LNCaP clone FGC (cell line): ENCODE data around the gene DLAT.

Source experiments
- DNase-seq: peaks from one replicate; pipeline ENCODE4 v3.0.0-alpha.2; 2011; ENCODE audit warnings: low read depth
- H3K4me3 ChIP-seq: 2 replicates; pipeline ENCODE4 v1.5.1; 2011; ENCODE audit warnings: mild to moderate bottlenecking, low read depth, low read length, control low read depth
- CTCF ChIP-seq: IDR thresholded peaks from 2 replicates; pipeline ENCODE4 v1.5.1; 2012; ENCODE audit warnings: mild to moderate bottlenecking; ENCODE audit not compliant: control insufficient read depth, insufficient read depth; ENCODE audit errors: extremely low read depth

The DLAT gene

GRCh38 chr11:112051768-112052167 lies 26.6 kb downstream of the DLAT start:
- no peak for TF ChIP-seq CTCF

DNA sequence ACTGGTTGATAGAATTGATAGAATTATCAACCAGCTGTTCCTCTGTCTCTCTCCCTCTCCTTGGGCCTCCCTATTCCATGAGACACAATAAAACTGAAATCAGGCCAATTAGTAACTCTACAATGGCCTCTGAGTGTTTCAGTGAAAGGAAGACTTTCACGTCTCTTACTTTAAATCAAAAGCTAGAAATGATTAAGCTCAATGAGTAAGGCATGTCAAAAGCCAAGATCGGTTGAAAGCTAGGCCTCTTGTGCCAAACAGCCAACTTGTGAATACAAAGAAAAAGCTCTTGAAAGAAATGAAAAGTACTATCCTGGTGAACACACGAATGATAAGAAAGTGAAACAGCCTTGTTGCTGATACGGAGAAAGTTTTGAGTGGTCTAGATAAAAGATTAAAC lies 32.0 kb downstream of the DLAT start:
- no peak for TF ChIP-seq CTCF
- DNase-seq: no peak
- no peak overlapping the region for H3K4me3 ChIP-seq

More at GRCh38 chr11:112051768-112052167, 26.6 kb downstream of the DLAT start:
- no peak overlapping the region for H3K4me3 ChIP-seq
- DNase-seq: no peak

DNA sequence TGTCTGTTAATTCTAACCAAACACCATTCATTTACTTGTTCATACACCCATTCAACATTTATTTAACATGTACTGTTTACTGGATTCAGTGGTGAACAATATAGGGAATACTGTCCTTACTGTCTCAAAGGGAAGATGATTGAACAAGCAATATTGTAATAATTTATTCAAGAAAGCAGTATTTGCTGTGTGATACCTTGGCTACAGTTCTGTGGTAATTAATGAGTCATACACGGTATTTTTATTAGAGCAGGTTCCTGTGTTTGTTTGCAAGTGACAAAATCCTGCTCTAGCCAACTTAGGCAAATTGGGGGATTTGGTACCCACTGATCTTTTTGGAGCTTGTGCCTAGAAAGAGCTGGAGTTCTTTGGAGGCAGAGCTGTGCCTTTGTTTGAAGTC lies 32.9 kb downstream of the DLAT start:
- no peak for TF ChIP-seq CTCF

GRCh38 chr11:112062923-112063322 lies 37.7 kb downstream of the DLAT start:
- DNase-seq: no peak
- no peak overlapping the region for H3K4me3 ChIP-seq
- no peak for TF ChIP-seq CTCF

More for the DNA sequence above, 32.9 kb downstream of the DLAT start:
- H3K4me3 ChIP-seq: no peak overlapping the region
- DNase-seq: no peak

DNA sequence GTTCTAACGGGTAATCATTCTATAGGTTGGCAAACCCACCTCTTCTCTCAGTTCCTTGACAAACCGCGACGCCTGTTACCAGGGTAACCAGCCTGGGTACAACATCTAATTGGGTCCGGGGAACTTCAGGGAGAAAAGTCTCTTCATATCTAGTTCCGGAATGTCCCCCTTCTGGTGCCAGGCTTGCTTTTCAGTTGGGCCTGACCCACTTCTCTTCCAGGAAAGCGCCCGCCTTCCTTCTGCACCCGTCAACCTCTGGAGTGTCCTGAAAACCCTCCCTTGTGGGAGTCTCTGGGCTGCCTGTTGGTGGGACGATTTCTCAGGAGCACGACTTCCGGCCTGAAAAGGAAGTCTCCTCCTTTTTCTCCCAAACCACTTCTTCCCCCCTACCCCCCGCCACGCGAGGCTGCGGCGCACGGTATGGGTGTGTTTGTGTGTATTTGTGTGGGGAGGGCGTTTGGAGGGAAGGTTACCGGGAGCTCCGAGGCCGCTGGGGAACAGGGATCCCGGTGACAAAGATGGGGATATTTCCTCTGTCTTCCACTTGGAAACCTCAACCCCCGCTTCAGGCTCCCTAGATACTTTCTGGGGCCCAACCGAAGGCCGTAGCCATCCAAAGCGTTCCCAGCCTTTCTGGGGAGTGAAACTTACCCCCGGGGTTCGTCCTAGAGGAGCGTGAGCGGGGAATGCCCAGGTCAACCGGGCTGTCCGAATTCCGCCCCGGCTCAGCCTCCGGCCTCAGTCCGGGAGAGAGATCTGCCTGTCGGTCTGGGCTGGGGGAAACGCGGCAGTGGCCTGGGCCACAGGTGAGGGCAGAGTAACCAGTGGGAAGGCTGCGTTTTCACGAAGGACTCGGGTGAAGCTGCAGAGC lies 49.0 kb downstream of the DLAT start, which contains the start of the genes NKAPD1 and PIH1D2:
Gene NKAPD1 (plus strand): TSS at position 359 of the 871 bp plus-strand sequence. CDS start 1,276 bp downstream, outside the sequence.
Gene PIH1D2 (minus strand): TSS at position 77 of the 871 bp plus-strand sequence. CDS start 843 bp downstream, outside the sequence.
- peak within 1 kb of the TSS; percentile 72 for H3K4me3 ChIP-seq
- DNase-seq: peak; percentile 70
- TF ChIP-seq CTCF: no peak

- no peak overlapping the region for H3K4me3 ChIP-seq
- TF ChIP-seq CTCF: no peak
- DNase-seq: no peak
Measured at GRCh38 chr11:112082729-112083128, 57.5 kb downstream of the DLAT start.
